OCI-LY7 (cell line): ENCODE results near the gene RANGRF. TPM values are rescaled to one million over a fixed set of nuclear protein-coding genes. Genes with fewer than 3 reads are reported as not detected.

Experiments
- BruUV-seq: library from RNA; stranded (reverse); fragments of 400-500 nt; replicated peaks from 2 replicates; lab custom pipeline; 2021; lab: Mats Ljungman, UMichigan
- CTCF ChIA-PET: fragments of 300-600 bp; sonication (Branson Sonifier 250); formaldehyde crosslinking; loops from one replicate; lab custom pipeline; 2022; ENCODE audit warnings: antibody characterized with exemption; ENCODE audit not compliant: unreplicated experiment; lab: Charles Lee
- POLR2A ChIA-PET: fragments of 300-600 bp; sonication (Branson Sonifier 250); formaldehyde crosslinking; loops from one replicate; lab custom pipeline; 2022; ENCODE audit warnings: antibody characterized with exemption; lab: Charles Lee
- DNase-seq: peaks from one replicate; pipeline ENCODE4 v3.0.0-alpha.2; 2015; ENCODE audit warnings: low spot score
- H2AFZ ChIP-seq: fragments of 200-600 bp; sonication (generic), shearing (Covaris generic); 2 replicates; pipeline ENCODE4 v1.6.1; 2014; ENCODE audit warnings: mild to moderate bottlenecking, antibody characterized with exemption, low read length, moderate library complexity
- H3K27ac ChIP-seq: fragments of 200-600 bp; sonication (generic); 2 replicates; pipeline ENCODE4 v1.5.1; 2014; ENCODE audit warnings: mixed run types, low read depth, mild to moderate bottlenecking, moderate library complexity, low read length, inconsistent platforms; ENCODE audit not compliant: poor library complexity, severe bottlenecking
- H3K36me3 ChIP-seq: fragments of 200-600 bp; sonication (generic); 2 replicates; pipeline ENCODE4 v1.6.1; 2014; ENCODE audit warnings: mild to moderate bottlenecking, antibody characterized with exemption, low read length, moderate library complexity, mixed read lengths; ENCODE audit not compliant: insufficient read depth
- H3K4me1 ChIP-seq: fragments of 200-600 bp; sonication (generic); 2 replicates; pipeline ENCODE4 v1.5.1; 2014; ENCODE audit warnings: mild to moderate bottlenecking, low read length; ENCODE audit not compliant: insufficient read depth, poor library complexity, severe bottlenecking
- H3K4me2 ChIP-seq: fragments of 200-600 bp; sonication (generic); 2 replicates; pipeline ENCODE4 v1.6.1; 2014; ENCODE audit warnings: mild to moderate bottlenecking, low read length
- H3K4me3 ChIP-seq: fragments of 200-600 bp; sonication (generic); 2 replicates; pipeline ENCODE4 v1.5.1; 2014; ENCODE audit warnings: mild to moderate bottlenecking, low read depth, low read length; ENCODE audit not compliant: poor library complexity, severe bottlenecking
- H3K79me2 ChIP-seq: fragments of 200-600 bp; sonication (generic); 2 replicates; pipeline ENCODE4 v1.6.1; 2016; ENCODE audit warnings: low read depth, mild to moderate bottlenecking, low read length, moderate library complexity, mixed read lengths; ENCODE audit not compliant: insufficient read depth
- H3K9me2 ChIP-seq: fragments of 200-600 bp; sonication (generic); 2 replicates; pipeline ENCODE4 v1.6.1; 2016; ENCODE audit warnings: mild to moderate bottlenecking, low read length, mixed read lengths; ENCODE audit not compliant: insufficient read depth
- H3K9me3 ChIP-seq: fragments of 200-600 bp; sonication (generic); 2 replicates; pipeline ENCODE4 v1.6.1; 2014; ENCODE audit warnings: mild to moderate bottlenecking, mixed run types, low read length, mixed read lengths
- H4K20me1 ChIP-seq: fragments of 200-600 bp; sonication (generic); 2 replicates; pipeline ENCODE4 v1.6.1; 2014; ENCODE audit warnings: mild to moderate bottlenecking, antibody characterized with exemption, low read length, moderate library complexity, mixed read lengths; ENCODE audit not compliant: insufficient read depth
- CTCF ChIP-seq: fragments of 200-600 bp; sonication (generic); conservative IDR thresholded peaks from 2 replicates; pipeline ENCODE4 v1.5.1; 2014; ENCODE audit warnings: mild to moderate bottlenecking, antibody characterized with exemption, low read length, moderate library complexity, mixed read lengths
- EZH2phosphoT487 ChIP-seq: fragments of 200-600 bp; sonication (generic); IDR thresholded peaks from 2 replicates; pipeline ENCODE4 v1.6.1; 2018; ENCODE audit warnings: low read depth, borderline replicate concordance, mild to moderate bottlenecking, mixed run types, antibody characterized with exemption, low read length, moderate library complexity, mixed read lengths
- intact Hi-C: fragments of 100-400 bp; cut with micrococcal nuclease; formaldehyde crosslinking; loops from one replicate; pipeline ENCODE4 v1.10.0; 2022; ENCODE audit not compliant: unreplicated experiment
- total RNA-seq, 2 experiments: library from RNA; depleted of rRNA in 1 of 2; stranded (reverse); fragments of >200 nt in 1 of 2; shearing (Covaris generic) in 1 of 2; gene quantifications; 2 replicates each; pipeline ENCODE4 v1.2.3, GENCODE V29; 2014 to 2022

RANGRF gene
- total RNA-seq, 2 experiments from 2014 or later = 32.2 to 43.3 TPM

DNA sequence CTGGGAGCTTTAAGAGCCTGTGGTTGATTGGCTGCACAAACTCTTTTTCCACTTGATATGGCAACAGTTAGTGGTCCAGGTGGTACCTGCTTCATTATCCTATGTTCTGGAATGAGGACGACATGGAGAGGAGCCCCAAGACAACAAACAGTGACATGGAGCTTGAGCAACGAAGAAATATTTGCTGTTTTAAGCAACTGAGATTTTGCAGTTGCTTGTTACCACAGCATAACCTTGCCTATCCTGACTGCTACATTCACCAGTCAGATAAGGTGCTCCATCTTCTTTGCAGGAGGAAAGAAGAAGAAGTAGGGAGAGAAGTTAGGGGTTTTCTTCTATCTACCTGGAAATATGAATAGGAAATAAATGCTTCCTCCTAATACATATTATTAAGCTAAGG lies 43.7 kb downstream of the RANGRF start:
- no peak overlapping the region for H3K4me2 ChIP-seq
- no peaks in the 10 kb centered on the region for H3K79me2 ChIP-seq
- TF ChIP-seq CTCF (no peak), EZH2phosphoT487 (no peak)
- H4K20me1 ChIP-seq = no peaks in the 10 kb centered on the region
- no peak for DNase-seq
- intact Hi-C loops = no loop called here
- BruUV-seq = no TSS peak
- no peaks in the 10 kb centered on the region for H3K9me2 ChIP-seq
- no peak overlapping the region for H3K4me3 ChIP-seq
- H2AFZ ChIP-seq = no peak overlapping the region
- H3K9me3 ChIP-seq = no peaks in the 10 kb centered on the region
- CTCF ChIA-PET = no interaction called here
- no peaks in the 10 kb centered on the region for H3K36me3 ChIP-seq
- POLR2A ChIA-PET = no interaction called here
- H3K4me1 ChIP-seq = no peaks in the 10 kb centered on the region
- no peak overlapping the region for H3K27ac ChIP-seq

GRCh38 chr17:8332688-8333087 lies 44.2 kb downstream of the RANGRF start:
- no peak overlapping the region for H3K4me3 ChIP-seq
- no peak for DNase-seq
- TF ChIP-seq CTCF (no peak), EZH2phosphoT487 (no peak)
- H3K4me2 ChIP-seq = no peak overlapping the region
- POLR2A ChIA-PET = no interaction called here
- H3K9me2 ChIP-seq = no peaks in the 10 kb centered on the region
- BruUV-seq = no TSS peak
- H3K36me3 ChIP-seq = no peaks in the 10 kb centered on the region
- CTCF ChIA-PET = no interaction called here
- no peak overlapping the region for H2AFZ ChIP-seq
- intact Hi-C loops = no loop called here
- no peaks in the 10 kb centered on the region for H4K20me1 ChIP-seq
- H3K4me1 ChIP-seq = no peaks in the 10 kb centered on the region
- H3K79me2 ChIP-seq = no peaks in the 10 kb centered on the region
- no peaks in the 10 kb centered on the region for H3K9me3 ChIP-seq
- H3K27ac ChIP-seq = no peak overlapping the region

DNA sequence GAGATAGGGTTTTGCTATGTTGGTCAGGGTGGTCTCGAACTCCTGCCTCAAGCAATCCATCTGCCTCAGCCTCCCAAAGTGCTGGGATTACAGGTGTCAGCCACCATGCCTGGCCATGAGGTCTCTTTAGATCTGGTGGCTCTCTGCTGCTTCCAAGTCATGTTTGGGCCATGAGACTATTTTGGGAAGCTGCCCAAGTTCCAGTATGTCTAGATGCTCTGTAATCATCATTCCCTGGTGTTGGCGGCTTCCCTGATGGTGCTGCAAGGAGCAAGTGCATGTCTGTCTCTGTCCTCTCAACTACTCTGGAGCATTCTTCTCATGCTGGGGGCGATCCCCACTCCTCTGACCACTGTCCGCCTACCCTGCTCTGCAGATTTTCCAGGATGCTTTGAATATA lies 44.8 kb downstream of the RANGRF start:
- no TSS peak for BruUV-seq
- Histone ChIP-seq H3K4me3 (no peak overlapping the region), H3K36me3 (no peaks in the 10 kb centered on the region), H3K9me2 (no peaks in the 10 kb centered on the region), H3K79me2 (no peaks in the 10 kb centered on the region), H3K27ac (no peak overlapping the region), H3K4me2 (no peak overlapping the region), H3K9me3 (no peaks in the 10 kb centered on the region), H4K20me1 (no peaks in the 10 kb centered on the region), H2AFZ (no peak overlapping the region), H3K4me1 (no peaks in the 10 kb centered on the region)
- intact Hi-C loops = no loop called here
- CTCF ChIA-PET = no interaction called here
- no peak for DNase-seq
- POLR2A ChIA-PET = no interaction called here
- TF ChIP-seq EZH2phosphoT487 = no peak
- TF ChIP-seq CTCF = no peak
